ENCODE data around the gene LIMS1.

GRCh38 chr2:108593547-108594098 lies 59.4 kb downstream of the LIMS1 start:
- no peak for TF ChIP-seq CTCF (tag by site-specific recombination; IDR thresholded peaks at IDR 0.05)
- TF ChIP-seq RBAK (tag by site-specific recombination; IDR thresholded peaks at IDR 0.05) = no peak
- no peak for TF ChIP-seq ZNF501 (tag by site-specific recombination; IDR thresholded peaks at IDR 0.05)
- TF ChIP-seq ZFHX2 (tag by site-specific recombination; conservative IDR thresholded peaks at IDR 0.05) = no peak
